ENCODE results near the gene RNLS.

DNA sequence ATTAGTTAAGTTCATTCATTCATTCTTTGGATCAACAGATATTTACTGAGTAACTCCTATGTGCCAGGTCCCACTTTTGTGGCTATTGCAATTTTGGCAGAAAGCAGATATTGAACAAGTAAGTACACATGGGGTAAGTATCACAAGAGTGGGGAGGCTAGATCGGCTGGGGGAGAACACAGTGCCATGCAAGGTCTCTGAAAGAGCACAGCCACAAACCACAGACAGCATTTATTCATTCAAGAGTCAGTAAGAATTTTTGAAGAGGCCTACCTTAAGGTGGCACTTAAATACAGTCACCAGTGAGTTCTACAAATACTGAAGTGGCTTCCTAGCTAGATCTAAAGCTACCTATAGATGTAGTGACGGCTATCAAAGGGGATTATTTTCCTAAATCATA is 304.2 kb downstream of the RNLS start:
- TF ChIP-seq CTCF (IDR thresholded peaks at IDR 0.05) (no peak), SIN3A (IDR thresholded peaks at IDR 0.05; ENCODE audit: borderline replicate concordance, insufficient read depth, low read depth, low read length) (no peak), TCF7L2 (IDR thresholded peaks at IDR 0.05; ENCODE audit: low read depth, low read length) (no peak)
- TF ChIP-seq, protein P1, sequence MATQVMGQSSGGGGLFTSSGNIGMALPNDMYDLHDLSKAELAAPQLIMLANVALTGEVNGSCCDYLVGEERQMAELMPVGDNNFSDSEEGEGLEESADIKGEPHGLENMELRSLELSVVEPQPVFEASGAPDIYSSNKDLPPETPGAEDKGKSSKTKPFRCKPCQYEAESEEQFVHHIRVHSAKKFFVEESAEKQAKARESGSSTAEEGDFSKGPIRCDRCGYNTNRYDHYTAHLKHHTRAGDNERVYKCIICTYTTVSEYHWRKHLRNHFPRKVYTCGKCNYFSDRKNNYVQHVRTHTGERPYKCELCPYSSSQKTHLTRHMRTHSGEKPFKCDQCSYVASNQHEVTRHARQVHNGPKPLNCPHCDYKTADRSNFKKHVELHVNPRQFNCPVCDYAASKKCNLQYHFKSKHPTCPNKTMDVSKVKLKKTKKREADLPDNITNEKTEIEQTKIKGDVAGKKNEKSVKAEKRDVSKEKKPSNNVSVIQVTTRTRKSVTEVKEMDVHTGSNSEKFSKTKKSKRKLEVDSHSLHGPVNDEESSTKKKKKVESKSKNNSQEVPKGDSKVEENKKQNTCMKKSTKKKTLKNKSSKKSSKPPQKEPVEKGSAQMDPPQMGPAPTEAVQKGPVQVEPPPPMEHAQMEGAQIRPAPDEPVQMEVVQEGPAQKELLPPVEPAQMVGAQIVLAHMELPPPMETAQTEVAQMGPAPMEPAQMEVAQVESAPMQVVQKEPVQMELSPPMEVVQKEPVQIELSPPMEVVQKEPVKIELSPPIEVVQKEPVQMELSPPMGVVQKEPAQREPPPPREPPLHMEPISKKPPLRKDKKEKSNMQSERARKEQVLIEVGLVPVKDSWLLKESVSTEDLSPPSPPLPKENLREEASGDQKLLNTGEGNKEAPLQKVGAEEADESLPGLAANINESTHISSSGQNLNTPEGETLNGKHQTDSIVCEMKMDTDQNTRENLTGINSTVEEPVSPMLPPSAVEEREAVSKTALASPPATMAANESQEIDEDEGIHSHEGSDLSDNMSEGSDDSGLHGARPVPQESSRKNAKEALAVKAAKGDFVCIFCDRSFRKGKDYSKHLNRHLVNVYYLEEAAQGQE (IDR thresholded peaks at IDR 0.05; ENCODE audit: insufficient read depth in 1 of 2, low read depth in 2 of 2, low read length in 1 of 2), result no peak

All from Panc1 (cell line).